ENCODE results near the gene SLC30A2. TPM values are rescaled to one million over a fixed set of nuclear protein-coding genes. Genes with fewer than 3 reads are reported as not detected.

SLC30A2 gene
- total and polyA plus RNA-seq, 2 of the 13 experiments (the other 11 are each of a cell fraction or from before 2014, with no cell fraction given), result not detected

DNA sequence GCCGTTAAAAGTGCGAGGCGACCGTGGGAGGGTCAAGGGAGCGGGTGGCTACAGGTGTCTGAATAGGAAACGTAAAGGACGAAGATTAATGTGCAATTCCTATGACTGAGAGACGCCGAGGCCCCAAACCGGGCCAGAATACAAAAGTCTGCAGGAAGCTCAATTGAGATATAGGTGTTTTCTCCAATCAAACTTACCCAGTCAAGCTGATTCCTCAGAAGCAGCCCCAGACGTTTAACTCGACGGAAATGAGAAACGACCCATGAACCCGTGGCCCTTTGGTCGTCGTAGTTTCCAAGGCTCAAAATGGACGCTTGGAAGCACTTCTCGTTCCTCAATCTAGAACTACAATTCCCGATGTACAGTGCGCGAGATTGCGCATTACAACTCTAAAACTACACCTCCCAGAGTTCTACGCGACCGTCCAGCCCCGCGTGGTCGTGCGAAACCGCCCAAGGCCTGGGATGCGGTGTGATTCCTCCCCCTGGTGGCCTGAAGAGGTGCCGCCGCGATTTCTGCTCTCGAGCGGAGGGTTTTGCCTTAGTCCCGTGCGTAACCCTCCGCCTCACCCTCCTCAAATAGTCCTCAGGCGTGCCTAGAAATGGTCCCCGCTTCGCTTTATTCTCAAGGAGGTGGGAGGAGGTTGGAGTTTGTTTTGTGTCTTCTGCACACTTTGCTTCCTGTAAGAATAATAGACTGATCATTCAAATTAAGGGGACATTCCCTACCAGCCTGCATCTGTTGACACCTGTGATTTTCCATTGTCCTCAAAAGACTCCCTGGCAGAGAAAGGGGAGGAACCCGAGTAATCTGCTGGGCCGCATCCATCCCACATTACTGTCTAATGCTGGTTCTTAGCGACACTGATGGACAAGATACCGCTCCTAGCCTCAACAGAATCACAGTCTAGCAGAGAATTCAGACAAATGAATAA, 47.8 kb downstream of the SLC30A2 start, which contains the start of gene PAFAH2 (continued):
- TF ChIP-seq ZNF446 (CRISPR knock-in tag; IDR thresholded peaks at IDR 0.05), result peak; percentile 54; the same call in 1 of the 2 replicates
- no peak for TF ChIP-seq NFATC3 (CRISPR knock-in tag; IDR thresholded peaks at IDR 0.05)
- TF ChIP-seq HNRNPLL (IDR thresholded peaks at IDR 0.05; ENCODE audit: low read depth, low read length, poor library complexity, severe bottlenecking), result peak; percentile 50
- TF ChIP-seq RFX1 (IDR thresholded peaks at IDR 0.05), result no peak
- peak; percentile 83 for TF ChIP-seq ZFX (CRISPR knock-in tag; IDR thresholded peaks at IDR 0.05; ENCODE audit: low read depth)
- no peak for TF ChIP-seq AGO2 (optimal IDR thresholded peaks at IDR 0.05; ENCODE audit: low read depth, low read length)
- TF ChIP-seq NFKB2 (CRISPR knock-in tag; IDR thresholded peaks at IDR 0.05; ENCODE audit: borderline replicate concordance), result peak; percentile 77; the same call in 1 of the 2 replicates
- TF ChIP-seq ZNF530 (CRISPR knock-in tag; IDR thresholded peaks at IDR 0.05; ENCODE audit: low read depth), result no peak
- no peak; the same call in 1 of the 2 replicates for TF ChIP-seq ATAD3A (CRISPR knock-in tag; IDR thresholded peaks at IDR 0.05)
- TF ChIP-seq POLR2G (IDR thresholded peaks at IDR 0.05; ENCODE audit: low read depth, low read length), result peak; percentile 79
- TF ChIP-seq BRD4 (CRISPR knock-in tag; IDR thresholded peaks at IDR 0.05), result peak; percentile 96
- peak; percentile 85; the same call in 1 of the 2 replicates for TF ChIP-seq ZZZ3 (CRISPR knock-in tag; IDR thresholded peaks at IDR 0.05; ENCODE audit: borderline replicate concordance)
- peak; percentile 72; the same call in 1 of the 2 replicates for TF ChIP-seq NRL (CRISPR knock-in tag; IDR thresholded peaks at IDR 0.05; ENCODE audit: borderline replicate concordance)
- no peak for TF ChIP-seq FOSL1 (CRISPR knock-in tag; IDR thresholded peaks at IDR 0.05; ENCODE audit: borderline replicate concordance)
- TF ChIP-seq, protein P1, sequence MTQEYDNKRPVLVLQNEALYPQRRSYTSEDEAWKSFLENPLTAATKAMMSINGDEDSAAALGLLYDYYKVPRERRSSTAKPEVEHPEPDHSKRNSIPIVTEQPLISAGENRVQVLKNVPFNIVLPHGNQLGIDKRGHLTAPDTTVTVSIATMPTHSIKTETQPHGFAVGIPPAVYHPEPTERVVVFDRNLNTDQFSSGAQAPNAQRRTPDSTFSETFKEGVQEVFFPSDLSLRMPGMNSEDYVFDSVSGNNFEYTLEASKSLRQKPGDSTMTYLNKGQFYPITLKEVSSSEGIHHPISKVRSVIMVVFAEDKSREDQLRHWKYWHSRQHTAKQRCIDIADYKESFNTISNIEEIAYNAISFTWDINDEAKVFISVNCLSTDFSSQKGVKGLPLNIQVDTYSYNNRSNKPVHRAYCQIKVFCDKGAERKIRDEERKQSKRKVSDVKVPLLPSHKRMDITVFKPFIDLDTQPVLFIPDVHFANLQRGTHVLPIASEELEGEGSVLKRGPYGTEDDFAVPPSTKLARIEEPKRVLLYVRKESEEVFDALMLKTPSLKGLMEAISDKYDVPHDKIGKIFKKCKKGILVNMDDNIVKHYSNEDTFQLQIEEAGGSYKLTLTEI (CRISPR knock-in tag; conservative IDR thresholded peaks at IDR 0.05), result no peak
- no peak for TF ChIP-seq PAF1 (CRISPR knock-in tag; IDR thresholded peaks at IDR 0.05)
- TF ChIP-seq ZNF207 (IDR thresholded peaks at IDR 0.05; ENCODE audit: borderline replicate concordance), result no peak
- TF ChIP-seq, protein P2, sequence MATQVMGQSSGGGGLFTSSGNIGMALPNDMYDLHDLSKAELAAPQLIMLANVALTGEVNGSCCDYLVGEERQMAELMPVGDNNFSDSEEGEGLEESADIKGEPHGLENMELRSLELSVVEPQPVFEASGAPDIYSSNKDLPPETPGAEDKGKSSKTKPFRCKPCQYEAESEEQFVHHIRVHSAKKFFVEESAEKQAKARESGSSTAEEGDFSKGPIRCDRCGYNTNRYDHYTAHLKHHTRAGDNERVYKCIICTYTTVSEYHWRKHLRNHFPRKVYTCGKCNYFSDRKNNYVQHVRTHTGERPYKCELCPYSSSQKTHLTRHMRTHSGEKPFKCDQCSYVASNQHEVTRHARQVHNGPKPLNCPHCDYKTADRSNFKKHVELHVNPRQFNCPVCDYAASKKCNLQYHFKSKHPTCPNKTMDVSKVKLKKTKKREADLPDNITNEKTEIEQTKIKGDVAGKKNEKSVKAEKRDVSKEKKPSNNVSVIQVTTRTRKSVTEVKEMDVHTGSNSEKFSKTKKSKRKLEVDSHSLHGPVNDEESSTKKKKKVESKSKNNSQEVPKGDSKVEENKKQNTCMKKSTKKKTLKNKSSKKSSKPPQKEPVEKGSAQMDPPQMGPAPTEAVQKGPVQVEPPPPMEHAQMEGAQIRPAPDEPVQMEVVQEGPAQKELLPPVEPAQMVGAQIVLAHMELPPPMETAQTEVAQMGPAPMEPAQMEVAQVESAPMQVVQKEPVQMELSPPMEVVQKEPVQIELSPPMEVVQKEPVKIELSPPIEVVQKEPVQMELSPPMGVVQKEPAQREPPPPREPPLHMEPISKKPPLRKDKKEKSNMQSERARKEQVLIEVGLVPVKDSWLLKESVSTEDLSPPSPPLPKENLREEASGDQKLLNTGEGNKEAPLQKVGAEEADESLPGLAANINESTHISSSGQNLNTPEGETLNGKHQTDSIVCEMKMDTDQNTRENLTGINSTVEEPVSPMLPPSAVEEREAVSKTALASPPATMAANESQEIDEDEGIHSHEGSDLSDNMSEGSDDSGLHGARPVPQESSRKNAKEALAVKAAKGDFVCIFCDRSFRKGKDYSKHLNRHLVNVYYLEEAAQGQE (IDR thresholded peaks at IDR 0.05; ENCODE audit: borderline replicate concordance in 1 of 2, low read depth in 1 of 2, low read length in 2 of 2), result peak in 1 of 2 experiments; percentile 69; a peak in 1 of 4 replicates
- 0 out of 2 replicates have a peak, but pooled peaks have one; percentile 74 for TF ChIP-seq ZNF709 (CRISPR knock-in tag; IDR thresholded peaks at IDR 0.05)
- TF ChIP-seq ZNF816 (CRISPR knock-in tag; IDR thresholded peaks at IDR 0.05; ENCODE audit: borderline replicate concordance), result 0 out of 2 replicates have a peak, but pooled peaks have one; percentile 37
- TF ChIP-seq ZNF660 (CRISPR knock-in tag; IDR thresholded peaks at IDR 0.05; ENCODE audit: borderline replicate concordance, low read depth), result no peak
- peak; percentile 93 for TF ChIP-seq SAP130 (CRISPR knock-in tag; IDR thresholded peaks at IDR 0.05; ENCODE audit: low read depth)
- TF ChIP-seq CBFB (CRISPR knock-in tag; IDR thresholded peaks at IDR 0.05), result peak; percentile 94
- peak; percentile 97 for TF ChIP-seq CCAR2 (optimal IDR thresholded peaks at IDR 0.05; ENCODE audit: low read depth, low read length)
- TF ChIP-seq JUNB (CRISPR knock-in tag; IDR thresholded peaks at IDR 0.05; ENCODE audit: borderline replicate concordance), result no peak
- peak; percentile 92 for TF ChIP-seq ZNF792 (CRISPR knock-in tag; IDR thresholded peaks at IDR 0.05)
